HEK293 (cell line): ENCODE measurements around the gene OPHN1.

ENCODE experiments used
- CTCF ChIP-seq: fragments of 450-650 bp; formaldehyde crosslinking; IDR thresholded peaks from 2 replicates; pipeline ENCODE4 v1.5.1; 2016; ENCODE audit warnings: missing biosample characterization, missing genetic modification characterization
- PBX3 ChIP-seq: sonication (generic); formaldehyde crosslinking; IDR thresholded peaks from 2 replicates; pipeline ENCODE4 v1.8.1; 2022; ENCODE audit warnings: mild to moderate bottlenecking, moderate library complexity, missing genetic modification reagents
- ZNF112 ChIP-seq: fragments of 450-650 bp; formaldehyde crosslinking; IDR thresholded peaks from 2 replicates; pipeline ENCODE4 v1.5.0; 2017; ENCODE audit warnings: missing biosample characterization, missing genetic modification characterization
- ZNF274 ChIP-seq, 2 experiments: fragments of 200-500 bp in 1 of 2; fragments of 450-650 bp in 1 of 2; sonication (Bioruptor generic) in 1 of 2; formaldehyde crosslinking in 1 of 2; IDR thresholded peaks; 2 replicates each; pipeline versions ENCODE4 v1.5.1 to v1.6.1; 2014 to 2016; ENCODE audit warnings: borderline replicate concordance in 1 of 2, inconsistent platforms in 1 of 2, low read length in 1 of 2, missing biosample characterization in 1 of 2, missing genetic modification characterization in 1 of 2
- ZNF398 ChIP-seq: fragments of 450-650 bp; formaldehyde crosslinking; IDR thresholded peaks from 2 replicates; pipeline ENCODE4 v1.5.1; 2017; ENCODE audit warnings: missing biosample characterization, missing genetic modification characterization
- ZNF624 ChIP-seq: fragments of 450-650 bp; formaldehyde crosslinking; IDR thresholded peaks from 2 replicates; pipeline ENCODE4 v1.5.1; 2017; ENCODE audit warnings: missing biosample characterization, missing genetic modification characterization
- TF ChIP-seq, protein P1 (sequence below): fragments of 450-650 bp; formaldehyde crosslinking; IDR thresholded peaks from 2 replicates; pipeline ENCODE4 v1.5.1; 2016; ENCODE audit warnings: missing biosample characterization, missing genetic modification characterization
- TF ChIP-seq, protein P2 (sequence below): fragments of 450-650 bp; IDR thresholded peaks from 2 replicates; pipeline ENCODE4 v1.5.1; 2018; ENCODE audit warnings: missing biosample characterization, missing genetic modification characterization

- TF ChIP-seq CTCF (tag by site-specific recombination): no peak
- no peak for TF ChIP-seq ZNF398
- TF ChIP-seq PBX3 (CRISPR knock-in tag): no peak
- TF ChIP-seq ZNF112 (tag by site-specific recombination): no peak
- TF ChIP-seq, protein P1, sequence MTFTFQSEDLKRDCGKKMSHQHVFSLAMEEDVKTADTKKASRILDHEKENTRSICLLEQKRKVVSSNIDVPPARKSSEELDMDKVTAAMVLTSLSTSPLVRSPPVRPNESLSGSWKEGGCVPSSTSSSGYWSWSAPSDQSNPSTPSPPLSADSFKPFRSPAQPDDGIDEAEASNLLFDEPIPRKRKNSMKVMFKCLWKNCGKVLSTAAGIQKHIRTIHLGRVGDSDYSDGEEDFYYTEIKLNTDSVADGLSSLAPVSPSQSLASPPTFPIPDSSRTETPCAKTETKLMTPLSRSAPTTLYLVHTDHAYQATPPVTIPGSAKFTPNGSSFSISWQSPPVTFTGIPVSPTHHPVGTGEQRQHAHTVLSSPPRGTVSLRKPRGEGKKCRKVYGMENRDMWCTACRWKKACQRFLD (tag by site-specific recombination): no peak
- TF ChIP-seq ZNF274 (IDR thresholded peaks at IDR 0.05; ENCODE audit: low read length): no peak
- no peak for TF ChIP-seq ZNF274 (tag by site-specific recombination; IDR thresholded peaks at IDR 0.05; ENCODE audit: borderline replicate concordance)
- TF ChIP-seq, protein P2, sequence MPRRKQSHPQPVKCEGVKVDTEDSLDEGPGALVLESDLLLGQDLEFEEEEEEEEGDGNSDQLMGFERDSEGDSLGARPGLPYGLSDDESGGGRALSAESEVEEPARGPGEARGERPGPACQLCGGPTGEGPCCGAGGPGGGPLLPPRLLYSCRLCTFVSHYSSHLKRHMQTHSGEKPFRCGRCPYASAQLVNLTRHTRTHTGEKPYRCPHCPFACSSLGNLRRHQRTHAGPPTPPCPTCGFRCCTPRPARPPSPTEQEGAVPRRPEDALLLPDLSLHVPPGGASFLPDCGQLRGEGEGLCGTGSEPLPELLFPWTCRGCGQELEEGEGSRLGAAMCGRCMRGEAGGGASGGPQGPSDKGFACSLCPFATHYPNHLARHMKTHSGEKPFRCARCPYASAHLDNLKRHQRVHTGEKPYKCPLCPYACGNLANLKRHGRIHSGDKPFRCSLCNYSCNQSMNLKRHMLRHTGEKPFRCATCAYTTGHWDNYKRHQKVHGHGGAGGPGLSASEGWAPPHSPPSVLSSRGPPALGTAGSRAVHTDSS (tag by site-specific recombination): no peak
- TF ChIP-seq ZNF624 (tag by site-specific recombination): no peak
Observed at GRCh38 chrX:68387776-68388175, 45.5 kb downstream of the OPHN1 start.
